PC-3 (cell line): Measurements from ENCODE around the gene DPY19L2.
"Not testable (repeated sequence)": the region's sequence is repeated elsewhere in the genome, so short reads cannot be mapped to it uniquely, and the experiment has no call there.

ENCODE experiments used
- CTCF ChIP-seq: fragments of 300-600 bp; sonication (generic); conservative IDR thresholded peaks from 2 replicates; pipeline ENCODE4 v1.5.1; 2017; ENCODE audit warnings: antibody characterized with exemption, low read depth, mild to moderate bottlenecking, low read length
- EZH2 ChIP-seq: fragments of 300-600 bp; sonication (generic); IDR thresholded peaks from one replicate; pipeline ENCODE4 v1.6.1; 2017; ENCODE audit warnings: antibody characterized with exemption, mild to moderate bottlenecking, low read length; ENCODE audit not compliant: unreplicated experiment
- EZH2phosphoT487 ChIP-seq: fragments of 300-600 bp; sonication (generic); IDR thresholded peaks from 2 replicates; pipeline ENCODE4 v1.6.1; 2018; ENCODE audit warnings: mild to moderate bottlenecking, antibody characterized with exemption, low read length, borderline replicate concordance

GRCh38 chr12:63624258-63624657 lies 44.0 kb downstream of the DPY19L2 start:
- not testable (repeated sequence) for TF ChIP-seq CTCF, EZH2phosphoT487, EZH2
